MM.1S (cell line): ENCODE results near the gene INTS13.
"Not testable (repeated sequence)": the region's sequence is repeated elsewhere in the genome, so short reads cannot be mapped to it uniquely, and the experiment has no call there.

Source experiments
- DNase-seq: peaks from one replicate; pipeline ENCODE4 v3.0.0-alpha.2; 2015
- H2AFZ ChIP-seq: fragments of 300-600 bp; sonication (generic); 2 replicates; pipeline ENCODE4 v1.6.0; 2016; ENCODE audit warnings: antibody characterized with exemption, low read length
- H3F3A ChIP-seq: fragments of 300-600 bp; sonication (generic); 2 replicates; pipeline ENCODE4 v1.6.1; 2016; ENCODE audit warnings: mild to moderate bottlenecking, antibody characterized with exemption, low read length, moderate library complexity, mixed read lengths; ENCODE audit not compliant: insufficient read depth
- H3K27ac ChIP-seq: fragments of 300-600 bp; sonication (generic); 2 replicates; pipeline ENCODE4 v1.5.1; 2016; ENCODE audit warnings: mild to moderate bottlenecking, low read length
- H3K27me3 ChIP-seq: fragments of 300-600 bp; sonication (generic); replicated peaks from 2 replicates; pipeline ENCODE4 v1.6.0; 2016; ENCODE audit warnings: low read length; ENCODE audit not compliant: insufficient read depth
- H3K36me3 ChIP-seq: fragments of 300-600 bp; sonication (generic); replicated peaks from 2 replicates; pipeline ENCODE4 v1.6.1; 2016; ENCODE audit warnings: mild to moderate bottlenecking, low read length, mixed read lengths; ENCODE audit not compliant: insufficient read depth
- H3K4me1 ChIP-seq: fragments of 300-600 bp; sonication (generic); 2 replicates; pipeline ENCODE4 v1.6.1; 2016; ENCODE audit warnings: low read length, mixed read lengths
- H3K4me2 ChIP-seq: fragments of 300-600 bp; sonication (generic); 2 replicates; pipeline ENCODE4 v1.6.0; 2016; ENCODE audit warnings: low read depth, low read length
- H3K4me3 ChIP-seq: fragments of 300-600 bp; sonication (generic); 2 replicates; pipeline ENCODE4 v1.5.1; 2016; ENCODE audit warnings: low read length, mixed read lengths
- H3K79me2 ChIP-seq: fragments of 300-600 bp; sonication (generic); 2 replicates; pipeline ENCODE4 v1.6.1; 2016; ENCODE audit warnings: mixed run types, low read length, mixed read lengths
- H3K9ac ChIP-seq: fragments of 300-600 bp; sonication (generic); 2 replicates; pipeline ENCODE4 v1.6.1; 2016; ENCODE audit warnings: low read length, mixed read lengths
- H3K9me2 ChIP-seq: fragments of 300-600 bp; sonication (generic); replicated peaks from 2 replicates; pipeline ENCODE4 v1.6.1; 2016; ENCODE audit warnings: mild to moderate bottlenecking, low read length, mixed read lengths; ENCODE audit not compliant: insufficient read depth
- H3K9me3 ChIP-seq: fragments of 300-600 bp; sonication (generic); replicated peaks from 2 replicates; pipeline ENCODE4 v1.6.1; 2016; ENCODE audit warnings: mild to moderate bottlenecking, low read length, mixed read lengths; ENCODE audit not compliant: insufficient read depth
- H4K20me1 ChIP-seq: fragments of 300-600 bp; sonication (generic); 2 replicates; pipeline ENCODE4 v1.6.1; 2016; ENCODE audit warnings: mild to moderate bottlenecking, low read length, moderate library complexity, mixed read lengths; ENCODE audit not compliant: insufficient read depth
- EZH2 ChIP-seq: fragments of 300-600 bp; sonication (generic); optimal IDR thresholded peaks from 2 replicates; pipeline ENCODE3; 2017; ENCODE audit warnings: low read depth, mild to moderate bottlenecking, antibody characterized with exemption, low read length, mixed read lengths
- EZH2phosphoT487 ChIP-seq: fragments of 300-600 bp; sonication (generic); IDR thresholded peaks from 2 replicates; pipeline ENCODE4 v1.6.1; 2018; ENCODE audit warnings: antibody characterized with exemption, low read length
- TF ChIP-seq, protein P1 (sequence below): fragments of 300-600 bp; sonication (generic); IDR thresholded peaks from 2 replicates; pipeline ENCODE4 v1.5.1; 2016; ENCODE audit warnings: antibody characterized with exemption, low read length, mixed read lengths

Gene INTS13

DNA sequence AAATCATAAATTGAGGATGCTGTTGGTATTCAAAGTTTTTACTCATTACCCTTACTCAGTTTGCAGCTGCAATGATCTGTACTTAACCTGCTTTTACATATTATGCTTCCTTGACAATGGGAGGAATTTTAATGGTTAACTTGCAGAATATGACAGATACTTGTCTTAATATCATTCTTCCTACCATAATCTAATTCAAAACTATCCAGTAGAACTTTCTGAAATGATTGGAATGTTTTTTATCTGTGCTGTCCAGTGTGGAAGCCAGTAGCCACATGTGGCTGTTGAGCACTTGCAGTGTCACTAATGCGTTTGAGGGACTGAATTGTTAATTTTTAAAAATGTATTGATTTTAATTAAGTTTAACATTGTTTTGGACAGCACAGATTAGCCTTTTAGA is 24.0 kb upstream of the INTS13 start:
- peaks cover 2% of the 10 kb centered on the region; the same call in 1 of the 2 replicates for H3K36me3 ChIP-seq
- H3K9me3 ChIP-seq: no peaks in the 10 kb centered on the region
- peaks cover 18% of the 10 kb centered on the region for H3K79me2 ChIP-seq
- H4K20me1 ChIP-seq: no peaks in the 10 kb centered on the region
- DNase-seq: no peak
- H3K27me3 ChIP-seq: no peaks in the 10 kb centered on the region
- H2AFZ ChIP-seq: no peak overlapping the region
- H3K4me2 ChIP-seq: no peak overlapping the region
- no peak overlapping the region for H3K27ac ChIP-seq
- TF ChIP-seq EZH2phosphoT487 (no peak), EZH2 (no peak)
- TF ChIP-seq, protein P1, sequence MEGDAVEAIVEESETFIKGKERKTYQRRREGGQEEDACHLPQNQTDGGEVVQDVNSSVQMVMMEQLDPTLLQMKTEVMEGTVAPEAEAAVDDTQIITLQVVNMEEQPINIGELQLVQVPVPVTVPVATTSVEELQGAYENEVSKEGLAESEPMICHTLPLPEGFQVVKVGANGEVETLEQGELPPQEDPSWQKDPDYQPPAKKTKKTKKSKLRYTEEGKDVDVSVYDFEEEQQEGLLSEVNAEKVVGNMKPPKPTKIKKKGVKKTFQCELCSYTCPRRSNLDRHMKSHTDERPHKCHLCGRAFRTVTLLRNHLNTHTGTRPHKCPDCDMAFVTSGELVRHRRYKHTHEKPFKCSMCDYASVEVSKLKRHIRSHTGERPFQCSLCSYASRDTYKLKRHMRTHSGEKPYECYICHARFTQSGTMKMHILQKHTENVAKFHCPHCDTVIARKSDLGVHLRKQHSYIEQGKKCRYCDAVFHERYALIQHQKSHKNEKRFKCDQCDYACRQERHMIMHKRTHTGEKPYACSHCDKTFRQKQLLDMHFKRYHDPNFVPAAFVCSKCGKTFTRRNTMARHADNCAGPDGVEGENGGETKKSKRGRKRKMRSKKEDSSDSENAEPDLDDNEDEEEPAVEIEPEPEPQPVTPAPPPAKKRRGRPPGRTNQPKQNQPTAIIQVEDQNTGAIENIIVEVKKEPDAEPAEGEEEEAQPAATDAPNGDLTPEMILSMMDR: no peak
- no peaks in the 10 kb centered on the region for H3K4me1 ChIP-seq
- H3F3A ChIP-seq: no peaks in the 10 kb centered on the region
- no peak overlapping the region for H3K9ac ChIP-seq
- no peaks in the 10 kb centered on the region for H3K9me2 ChIP-seq
- no peak overlapping the region for H3K4me3 ChIP-seq

DNA sequence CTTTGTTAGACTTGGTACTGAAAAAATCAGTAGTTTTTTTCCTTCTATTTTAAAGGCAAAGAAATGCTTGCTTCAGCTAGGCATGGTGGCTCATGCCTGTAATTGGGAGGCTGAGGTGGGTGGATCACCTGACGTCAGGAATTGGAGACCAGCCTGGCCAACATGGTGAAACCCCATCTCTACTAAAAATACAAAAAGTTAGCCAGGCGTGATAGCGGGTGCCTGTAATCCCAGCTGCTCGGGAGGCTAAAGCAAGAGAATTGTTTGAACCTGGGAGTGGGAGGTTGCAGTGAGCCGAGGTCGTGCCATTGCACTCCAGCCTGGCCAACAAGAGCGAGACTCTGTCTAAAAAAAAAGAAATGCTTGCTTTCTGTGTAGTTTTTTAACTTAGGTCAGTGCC is 23.6 kb upstream of the INTS13 start:
- H3K9me3 ChIP-seq, H3K9ac ChIP-seq, H3K27me3 ChIP-seq, H3K4me3 ChIP-seq, H3K36me3 ChIP-seq, H3K4me2 ChIP-seq, H3K27ac ChIP-seq, H3F3A ChIP-seq, H4K20me1 ChIP-seq, DNase-seq, H3K4me1 ChIP-seq, H3K9me2 ChIP-seq, H2AFZ ChIP-seq: not testable (repeated sequence)
- peaks cover 22% of the 10 kb centered on the region for H3K79me2 ChIP-seq

DNA sequence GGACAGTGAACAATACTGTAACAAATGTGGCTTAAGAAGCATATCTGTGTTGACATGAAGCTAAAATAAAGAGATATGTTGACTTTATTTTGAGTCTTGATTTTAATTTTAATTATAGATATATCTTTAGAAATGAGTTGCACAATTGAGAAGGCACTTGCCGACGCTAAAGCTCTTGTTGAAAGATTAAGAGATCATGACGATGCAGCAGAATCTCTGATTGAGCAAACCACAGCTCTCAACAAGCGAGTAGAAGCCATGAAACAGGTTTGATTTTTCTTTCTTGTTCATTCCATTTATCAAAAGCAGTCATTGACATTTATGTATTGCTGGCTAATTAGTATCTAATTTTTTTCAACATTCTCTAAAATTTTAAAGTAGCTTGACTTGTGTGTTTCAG is 16.2 kb upstream of the INTS13 start:
- Histone ChIP-seq H3F3A (no peaks in the 10 kb centered on the region; the same call in 1 of the 2 replicates), H3K79me2 (peaks cover 89% of the 10 kb centered on the region), H3K4me1 (no peaks in the 10 kb centered on the region), H3K9ac (no peak overlapping the region), H3K27ac (no peak overlapping the region), H2AFZ (no peak overlapping the region), H3K4me2 (no peak overlapping the region), H3K27me3 (no peaks in the 10 kb centered on the region), H3K9me3 (no peaks in the 10 kb centered on the region), H4K20me1 (peaks cover 16% of the 10 kb centered on the region; the same call in 1 of the 2 replicates), H3K4me3 (no peak overlapping the region), H3K9me2 (no peaks in the 10 kb centered on the region), H3K36me3 (no peaks in the 10 kb centered on the region; the same call in 1 of the 2 replicates)
- TF ChIP-seq, protein P1: no peak
- TF ChIP-seq EZH2: no peak
- TF ChIP-seq EZH2phosphoT487: no peak
- DNase-seq: no peak

DNA sequence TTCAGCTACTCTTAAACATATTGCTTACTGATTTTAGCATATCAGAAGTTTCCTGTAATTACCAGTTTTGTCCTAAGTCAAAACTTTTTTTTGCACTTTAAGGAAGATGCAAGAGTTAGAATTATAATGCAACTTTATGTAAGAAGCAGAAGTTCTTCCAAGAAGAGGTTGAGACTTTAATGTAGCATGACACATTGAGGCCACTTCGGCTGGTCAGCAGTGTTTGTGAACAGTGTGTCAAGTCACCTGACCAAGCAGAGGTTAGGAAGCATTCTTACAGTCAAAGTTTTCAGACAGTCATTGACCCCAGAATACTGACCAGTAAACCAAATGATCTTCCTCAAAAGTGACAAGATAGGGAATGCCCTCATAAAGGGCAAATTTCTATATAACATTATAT is 15.7 kb upstream of the INTS13 start:
- H3K4me1 ChIP-seq: no peaks in the 10 kb centered on the region
- no peaks in the 10 kb centered on the region; the same call in 1 of the 2 replicates for H3K9me3 ChIP-seq
- H3F3A ChIP-seq: no peaks in the 10 kb centered on the region; the same call in 1 of the 2 replicates
- H3K9me2 ChIP-seq: no peaks in the 10 kb centered on the region
- DNase-seq: no peak
- no peak overlapping the region for H3K4me2 ChIP-seq
- no peak overlapping the region for H3K9ac ChIP-seq
- no peaks in the 10 kb centered on the region for H3K27me3 ChIP-seq
- peaks cover 2% of the 10 kb centered on the region; the same call in 1 of the 2 replicates for H3K36me3 ChIP-seq
- no peak overlapping the region for H3K4me3 ChIP-seq
- H4K20me1 ChIP-seq: peaks cover 16% of the 10 kb centered on the region; the same call in 1 of the 2 replicates
- H3K27ac ChIP-seq: no peak overlapping the region
- H3K79me2 ChIP-seq: peaks cover 92% of the 10 kb centered on the region
- TF ChIP-seq, protein P1: no peak
- no peak for TF ChIP-seq EZH2
- H2AFZ ChIP-seq: no peak overlapping the region
